Stimulated activated CD4-positive, alpha-beta T cell treated with anti-CD3 and anti-CD28 coated beads, Interleukin-1b, Interleukin-23, amount 100 ng/mL, for 48 hours (primary cell): ENCODE data around the gene BRPF3.

Experiments
- DNase-seq: peaks from one replicate; pipeline ENCODE4 v3.0.0-alpha.2; 2020

BRPF3 gene

DNA sequence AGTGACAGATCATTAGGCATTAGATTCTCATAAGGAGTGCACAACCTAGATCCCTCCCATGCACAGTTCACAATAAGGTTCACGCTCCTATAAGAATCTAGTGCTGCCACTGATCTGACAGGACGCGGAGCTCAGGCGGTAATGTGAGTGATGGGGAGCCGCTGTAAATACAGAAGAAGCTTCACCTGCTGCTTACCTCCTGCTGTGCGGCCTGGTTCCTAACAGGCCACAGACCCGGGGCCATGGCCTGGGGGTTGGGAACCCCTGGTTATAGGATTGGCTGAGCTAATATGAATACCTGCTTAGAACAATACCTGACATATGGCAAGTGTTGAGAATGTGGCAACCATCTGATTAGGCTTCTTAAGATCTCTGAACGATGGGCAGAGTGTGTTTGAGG lies 75.7 kb downstream of the BRPF3 start:
- no peak for DNase-seq

DNA sequence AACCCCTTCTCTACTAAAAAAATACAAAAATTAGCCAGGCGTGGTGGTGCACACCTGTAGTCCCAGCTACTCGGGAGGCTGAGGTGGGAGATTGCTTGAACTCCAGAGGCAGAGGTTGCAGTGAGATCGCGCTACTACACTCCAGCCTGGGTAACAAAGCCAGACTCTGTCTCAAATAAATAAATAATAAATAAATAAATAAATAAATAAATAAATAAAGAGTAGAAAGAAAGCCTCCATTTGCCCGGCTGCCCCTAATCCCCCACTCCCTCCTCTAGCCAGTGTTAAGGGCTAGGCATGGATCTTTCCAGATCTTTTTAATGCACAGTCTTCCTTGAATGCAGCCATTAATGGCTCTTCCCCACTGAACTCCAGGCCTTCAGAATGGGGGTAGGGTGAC lies 76.5 kb downstream of the BRPF3 start:
- DNase-seq: no peak

DNA sequence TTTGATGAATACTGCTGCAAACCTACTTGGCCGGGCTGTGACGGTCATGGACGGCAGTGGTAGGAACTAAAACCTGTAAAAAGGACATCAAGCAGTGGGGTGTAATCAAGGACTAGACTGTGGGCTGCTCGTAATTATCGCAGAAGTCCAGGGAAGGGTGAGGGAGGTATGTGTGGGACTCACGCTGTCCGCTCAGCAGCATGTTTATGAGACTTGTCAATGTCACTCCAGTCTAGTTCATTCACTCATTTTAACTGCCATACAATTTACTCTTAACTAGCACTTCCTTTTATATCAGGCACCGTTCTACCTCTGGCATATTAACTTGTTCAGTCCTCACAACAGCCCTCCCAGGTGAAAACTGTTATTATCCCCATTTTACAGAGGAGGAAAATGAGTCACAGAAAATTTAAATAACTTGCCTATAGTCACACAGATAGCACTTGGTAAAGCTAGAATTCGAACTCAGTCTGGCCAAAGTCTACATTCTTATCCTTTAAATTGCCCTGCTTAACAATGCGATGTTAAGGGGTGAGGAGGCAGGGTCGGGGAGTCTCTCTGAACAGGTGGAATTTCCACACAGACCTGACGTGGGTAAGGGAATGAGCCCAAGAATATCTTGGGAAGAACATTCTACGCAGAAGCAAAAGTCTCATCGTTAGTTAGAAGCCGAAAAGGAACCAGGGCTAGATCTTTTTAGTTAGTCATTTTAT lies 77.4 kb downstream of the BRPF3 start:
- DNase-seq: no peak

DNA sequence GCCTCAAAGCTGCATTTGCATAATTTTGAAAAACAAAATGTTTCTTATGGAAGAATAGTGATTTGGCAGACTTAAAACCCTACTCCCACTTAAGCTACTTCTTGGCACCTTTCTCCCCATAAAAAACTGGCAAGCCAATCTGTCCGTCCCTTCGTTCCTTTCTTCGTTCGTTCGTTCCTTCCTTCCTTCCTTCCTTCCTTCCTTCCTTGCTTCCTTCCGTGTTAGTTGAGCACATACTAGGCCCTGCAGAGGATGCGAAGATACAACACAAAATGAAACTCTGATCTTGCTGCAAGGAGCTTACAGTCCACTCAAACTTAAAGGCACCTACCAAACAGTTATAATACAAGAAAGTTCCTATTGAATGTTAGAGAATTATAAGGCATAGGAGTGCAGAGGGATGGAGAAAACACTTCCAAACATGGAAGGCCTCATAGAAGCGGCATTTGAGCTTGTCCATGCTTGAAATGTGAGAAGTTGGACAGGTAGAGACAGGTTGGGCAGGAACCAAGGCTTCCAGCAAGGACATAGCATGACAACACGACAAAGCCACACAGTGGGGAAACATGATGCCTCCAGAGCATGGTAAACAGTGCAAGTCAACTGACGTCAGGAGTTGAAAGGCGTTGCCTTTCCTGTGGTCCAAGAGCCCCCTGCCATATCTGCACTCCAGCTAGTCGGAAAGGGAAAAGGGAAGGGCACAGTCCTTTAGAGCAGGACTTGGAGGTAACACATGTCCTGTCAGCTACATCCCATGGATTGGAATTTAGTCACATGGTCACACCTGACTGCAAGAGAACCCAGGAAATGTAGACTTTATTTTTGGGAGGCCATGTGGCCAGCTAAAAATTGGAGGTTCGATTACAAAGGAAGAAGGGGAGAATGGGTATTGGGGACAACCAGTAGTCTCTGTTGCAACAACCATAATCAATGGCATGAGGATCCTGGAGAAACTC lies 80.3 kb downstream of the BRPF3 start:
- no peak for DNase-seq

DNA sequence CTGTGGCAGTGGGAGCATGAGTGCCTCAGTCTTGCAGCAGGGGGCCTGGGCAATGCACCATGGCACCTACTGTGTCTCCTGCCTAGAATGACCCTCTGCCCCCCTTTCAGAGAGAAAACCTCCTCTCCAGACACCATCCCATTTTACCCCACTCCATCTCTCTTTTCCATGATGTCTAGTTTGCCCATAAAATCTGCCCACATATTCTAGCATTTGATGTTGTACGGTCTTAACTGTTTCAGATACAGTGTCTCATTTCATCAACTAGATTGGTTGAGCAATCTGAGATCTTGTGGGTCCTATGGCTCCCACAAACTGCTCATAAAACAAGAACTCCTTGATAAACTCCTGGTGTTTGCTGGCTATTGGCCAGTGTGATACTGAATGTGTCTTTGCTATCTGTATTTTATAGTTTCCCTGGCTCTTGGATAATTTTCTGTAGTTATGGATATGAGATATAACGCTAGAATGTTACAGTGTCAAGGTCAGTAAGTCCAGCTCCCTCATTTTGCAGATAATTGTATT lies 81.5 kb downstream of the BRPF3 start:
- no peak for DNase-seq

DNA sequence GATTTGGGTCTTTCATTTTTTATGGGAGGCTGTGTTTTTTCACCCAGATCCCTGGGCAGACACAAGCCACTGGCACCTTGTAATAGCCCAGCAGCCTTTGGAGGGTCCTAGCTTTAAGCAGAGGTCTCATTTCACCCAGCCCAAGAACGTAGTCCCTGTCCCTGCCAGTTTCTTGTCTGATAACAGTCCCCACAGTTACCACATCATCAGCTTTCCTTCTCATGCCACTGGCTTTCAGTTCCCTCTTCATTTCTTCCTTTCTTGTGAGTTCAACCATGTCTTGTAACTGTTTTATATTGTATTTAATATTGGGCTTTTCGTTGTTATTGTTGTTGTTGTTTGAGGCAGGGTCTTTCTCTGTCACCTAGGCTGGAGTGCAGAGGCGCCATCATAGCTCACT lies 83.9 kb downstream of the BRPF3 start:
- DNase-seq: no peak

DNA sequence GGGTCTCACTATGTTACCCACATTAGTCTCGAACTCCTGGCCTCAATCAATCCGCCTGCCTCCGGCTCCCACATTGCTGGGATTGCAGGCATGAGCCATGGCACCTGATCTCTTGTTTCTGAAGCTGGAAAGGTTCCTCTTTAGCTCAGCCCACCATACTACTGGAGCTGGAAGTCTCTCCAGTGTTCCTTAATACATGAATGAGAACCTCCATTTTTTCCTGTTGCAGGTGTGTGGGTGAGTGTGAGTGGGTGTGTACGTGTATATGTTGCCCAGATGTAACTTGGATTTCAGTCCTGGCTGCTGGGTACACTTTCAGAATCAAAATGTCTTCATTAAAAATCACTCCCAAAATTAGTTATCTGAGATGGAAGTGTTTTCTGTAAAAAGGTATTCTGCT lies 84.4 kb downstream of the BRPF3 start:
- no peak for DNase-seq
